RCC 7860 (cell line): Measurements from ENCODE around the gene CYLD.

Experiments used
- DNase-seq: peaks from one replicate; pipeline ENCODE4 v3.0.0-alpha.2; 2015; ENCODE audit warnings: low spot score
- FAIRE-seq: peaks from 2 replicates; lab custom pipeline; 2012; peaks lifted over from hg19 to GRCh38; lab: Jason Lieb, UNC

CYLD gene

GRCh38 chr16:50814541-50814940, 72.7 kb downstream of the CYLD start:
- no peak for DNase-seq
- no peak for FAIRE-seq

GRCh38 chr16:50815382-50815781, 73.5 kb downstream of the CYLD start:
- DNase-seq (no peak), FAIRE-seq (no peak)

GRCh38 chr16:50816901-50817555, 75.1 kb downstream of the CYLD start:
- FAIRE-seq (no peak), DNase-seq (no peak)

GRCh38 chr16:50818380-50818779, 76.5 kb downstream of the CYLD start:
- DNase-seq (no peak), FAIRE-seq (no peak)

- DNase-seq: no peak
- FAIRE-seq: no peak
These were observed 77.8 kb downstream of the CYLD start for GRCh38 chr16:50819706-50820105.

GRCh38 chr16:50820225-50820624, 78.3 kb downstream of the CYLD start:
- FAIRE-seq (no peak), DNase-seq (no peak)

- DNase-seq (peak; percentile 10), FAIRE-seq (no peak)
These were observed 79.7 kb downstream of the CYLD start for GRCh38 chr16:50821586-50821985.

GRCh38 chr16:50822671-50823070, 80.8 kb downstream of the CYLD start:
- FAIRE-seq: no peak

GRCh38 chr16:50826797-50827316, 85.0 kb downstream of the CYLD start:
- no peak for DNase-seq
- FAIRE-seq: no peak

More at GRCh38 chr16:50822671-50823070, 80.8 kb downstream of the CYLD start:
- DNase-seq: no peak

- FAIRE-seq (no peak), DNase-seq (no peak)
These were observed 86.3 kb downstream of the CYLD start for GRCh38 chr16:50828164-50828702.

- DNase-seq: no peak
- no peak for FAIRE-seq
These were observed 88.8 kb downstream of the CYLD start for GRCh38 chr16:50830698-50831097.

GRCh38 chr16:50831751-50832150, 89.9 kb downstream of the CYLD start:
- no peak for DNase-seq
- no peak for FAIRE-seq

GRCh38 chr16:50833929-50834328, 92.0 kb downstream of the CYLD start:
- FAIRE-seq (no peak), DNase-seq (no peak)

GRCh38 chr16:50834701-50835100, 92.8 kb downstream of the CYLD start:
- FAIRE-seq (no peak), DNase-seq (no peak)

GRCh38 chr16:50835358-50836060, 93.6 kb downstream of the CYLD start:
- DNase-seq: no peak
- FAIRE-seq: no peak

GRCh38 chr16:50836121-50836621, 94.3 kb downstream of the CYLD start:
- DNase-seq: no peak

GRCh38 chr16:50837324-50837723, 95.4 kb downstream of the CYLD start:
- FAIRE-seq (no peak), DNase-seq (no peak)

More at GRCh38 chr16:50836121-50836621, 94.3 kb downstream of the CYLD start:
- FAIRE-seq: no peak

- DNase-seq (no peak), FAIRE-seq (no peak)
These were observed 96.3 kb downstream of the CYLD start for GRCh38 chr16:50838165-50838564.

GRCh38 chr16:50838885-50839284, 97.0 kb downstream of the CYLD start:
- no peak for DNase-seq
- FAIRE-seq: no peak

GRCh38 chr16:50839356-50839755, 97.5 kb downstream of the CYLD start:
- no peak for DNase-seq
- no peak for FAIRE-seq

- no peak for FAIRE-seq
- no peak for DNase-seq
These were observed 98.2 kb downstream of the CYLD start for GRCh38 chr16:50839920-50840729.
